ENCODE measurements around the gene RAB11FIP4. TPM values are rescaled to one million over a fixed set of nuclear protein-coding genes. Genes with fewer than 3 reads are reported as not detected.

RAB11FIP4 gene
- total RNA-seq, 4 donors from 2014 or later: 41.0 to 173 (median 53.7) TPM

DNA sequence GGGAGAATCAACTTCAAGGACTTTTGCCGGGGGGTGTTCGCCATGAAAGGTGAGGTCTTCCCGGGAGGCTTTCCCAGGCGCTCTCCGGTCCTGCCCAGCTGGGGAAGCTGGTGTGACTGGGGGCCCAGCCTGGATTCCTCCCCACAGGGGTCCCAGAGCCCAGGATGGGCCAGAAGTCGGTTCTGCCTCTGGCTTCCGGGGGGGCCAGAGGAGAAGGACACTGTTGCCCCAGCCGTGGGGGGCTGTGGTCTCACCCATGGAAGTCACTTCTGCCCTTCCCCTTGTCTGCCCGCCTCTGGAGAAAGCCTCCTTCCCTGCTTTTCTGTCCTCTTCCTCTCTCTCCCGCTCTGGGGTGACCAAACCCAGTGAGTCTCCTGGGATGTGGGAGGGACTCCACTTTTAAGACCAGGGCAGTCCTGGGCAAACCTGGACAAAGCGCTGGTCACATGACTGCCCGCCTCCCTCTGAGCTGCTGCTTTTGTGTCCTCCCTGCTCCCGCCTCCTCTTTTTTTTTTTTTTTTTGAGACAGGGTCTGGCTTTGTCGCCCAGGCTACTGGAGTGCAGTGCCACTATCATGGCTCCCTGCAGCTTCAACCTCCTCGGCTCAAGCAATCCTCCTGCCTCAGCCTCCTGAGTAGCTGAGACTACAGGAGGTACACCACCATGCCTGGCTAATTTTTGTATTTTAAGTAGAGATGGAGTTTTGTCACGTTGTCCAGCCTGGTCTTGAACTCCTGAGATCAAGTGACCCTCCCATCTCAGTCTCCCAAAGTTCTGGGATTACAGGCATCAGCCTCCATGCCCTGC lies 40.6 kb downstream of the RAB11FIP4 start:
- Histone ChIP-seq H3K4me3 (no peak overlapping the region), H3K4me1 (peaks cover 0 to 4% (median 0%) of the 10 kb centered on the region in 4 donors), H3K9me3 (no peaks in the 10 kb centered on the region), H3K27me3 (peaks cover 4% of the 10 kb centered on the region), H3K27ac (no peak overlapping the region), H3K36me3 (no peaks in the 10 kb centered on the region)
- intact Hi-C loops (cut with DNase I; ENCODE audit: low total_unique reads): no loop called here
- in situ Hi-C loops (cut with MboI; ENCODE audit: low pct_ligation_motif_present in 1 of 4, low pct_unique_long_range_greater_than_20kb in 1 of 4, low sequenced_read_pairs in 3 of 4): loop anchor here (5.0 to 25.0 kb wide), 3 partner anchors 95 to 413 kb away; no protein-coding TSS in a partner anchor
- TF ChIP-seq EP300 (IDR thresholded peaks at IDR 0.05; ENCODE audit: low read depth) (no peak), POLR2AphosphoS5 (IDR thresholded peaks at IDR 0.05) (no peak), POLR2A (IDR thresholded peaks at IDR 0.05) (no peak)
- TF ChIP-seq, protein P1, sequence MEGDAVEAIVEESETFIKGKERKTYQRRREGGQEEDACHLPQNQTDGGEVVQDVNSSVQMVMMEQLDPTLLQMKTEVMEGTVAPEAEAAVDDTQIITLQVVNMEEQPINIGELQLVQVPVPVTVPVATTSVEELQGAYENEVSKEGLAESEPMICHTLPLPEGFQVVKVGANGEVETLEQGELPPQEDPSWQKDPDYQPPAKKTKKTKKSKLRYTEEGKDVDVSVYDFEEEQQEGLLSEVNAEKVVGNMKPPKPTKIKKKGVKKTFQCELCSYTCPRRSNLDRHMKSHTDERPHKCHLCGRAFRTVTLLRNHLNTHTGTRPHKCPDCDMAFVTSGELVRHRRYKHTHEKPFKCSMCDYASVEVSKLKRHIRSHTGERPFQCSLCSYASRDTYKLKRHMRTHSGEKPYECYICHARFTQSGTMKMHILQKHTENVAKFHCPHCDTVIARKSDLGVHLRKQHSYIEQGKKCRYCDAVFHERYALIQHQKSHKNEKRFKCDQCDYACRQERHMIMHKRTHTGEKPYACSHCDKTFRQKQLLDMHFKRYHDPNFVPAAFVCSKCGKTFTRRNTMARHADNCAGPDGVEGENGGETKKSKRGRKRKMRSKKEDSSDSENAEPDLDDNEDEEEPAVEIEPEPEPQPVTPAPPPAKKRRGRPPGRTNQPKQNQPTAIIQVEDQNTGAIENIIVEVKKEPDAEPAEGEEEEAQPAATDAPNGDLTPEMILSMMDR (IDR thresholded peaks at IDR 0.05): no peak
- 80 to 81% methylated on average over 1 to 16 of the region's 16 CpGs for WGBS, 2 donors (ENCODE audit: low coverage in 1 of 2)
- DNase-seq: no peak

DNA sequence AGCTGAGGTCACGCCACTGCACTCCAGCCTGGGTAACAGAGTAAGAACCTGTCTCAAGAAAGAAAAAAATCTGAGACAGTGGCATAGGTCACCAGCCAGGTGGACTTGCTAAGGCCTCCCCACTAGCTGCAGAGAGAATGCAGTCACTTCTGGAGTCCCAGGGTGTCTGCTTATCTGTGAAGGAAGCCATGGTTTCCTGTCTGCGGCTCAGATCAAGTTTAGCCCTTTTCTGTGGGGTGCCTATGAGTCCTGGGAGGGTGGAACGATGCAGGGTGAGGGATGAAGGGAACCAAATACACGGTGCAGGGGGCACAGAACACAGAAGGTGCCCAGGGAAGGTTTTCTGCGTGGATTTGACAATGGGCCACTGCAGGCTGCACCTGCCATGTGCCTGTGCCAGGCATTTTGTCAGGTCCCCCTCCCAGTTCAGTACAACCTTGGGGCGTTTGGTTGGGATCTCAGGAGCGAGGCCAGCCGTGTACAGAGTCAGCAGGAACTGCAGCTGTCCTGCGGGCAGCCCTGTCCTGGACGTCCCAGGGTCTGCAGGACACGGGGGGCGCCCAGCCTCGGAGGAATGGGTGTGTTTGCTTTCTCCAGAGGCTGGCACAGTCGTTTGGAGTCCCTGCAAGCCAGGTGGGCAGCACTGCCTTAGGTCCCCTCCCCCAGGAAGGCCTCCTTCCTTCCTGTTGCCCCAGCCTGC lies 41.8 kb downstream of the RAB11FIP4 start:
- 72% methylated on average over 13 of the region's 14 CpGs; no CpG with 5 or more reads in 1 of the 2 donors for WGBS, 2 donors (ENCODE audit: low coverage in 1 of 2)
- Histone ChIP-seq H3K4me3 (no peak overlapping the region), H3K36me3 (no peaks in the 10 kb centered on the region), H3K27me3 (peaks cover 4% of the 10 kb centered on the region), H3K4me1 (peaks cover 0 to 7% (median 3%) of the 10 kb centered on the region in 4 donors), H3K9me3 (no peaks in the 10 kb centered on the region), H3K27ac (no peak overlapping the region)
- in situ Hi-C loops (cut with MboI; ENCODE audit: low pct_ligation_motif_present in 1 of 4, low pct_unique_long_range_greater_than_20kb in 1 of 4, low sequenced_read_pairs in 3 of 4): loop anchor here (5.0 to 25.0 kb wide), 3 partner anchors 94 to 412 kb away; no protein-coding TSS in a partner anchor
- DNase-seq: no peak
- intact Hi-C loops (cut with DNase I; ENCODE audit: low total_unique reads): no loop called here
- TF ChIP-seq, protein P1 (IDR thresholded peaks at IDR 0.05): no peak
- TF ChIP-seq POLR2A (IDR thresholded peaks at IDR 0.05) (no peak), POLR2AphosphoS5 (IDR thresholded peaks at IDR 0.05) (no peak), EP300 (IDR thresholded peaks at IDR 0.05; ENCODE audit: low read depth) (no peak)

DNA sequence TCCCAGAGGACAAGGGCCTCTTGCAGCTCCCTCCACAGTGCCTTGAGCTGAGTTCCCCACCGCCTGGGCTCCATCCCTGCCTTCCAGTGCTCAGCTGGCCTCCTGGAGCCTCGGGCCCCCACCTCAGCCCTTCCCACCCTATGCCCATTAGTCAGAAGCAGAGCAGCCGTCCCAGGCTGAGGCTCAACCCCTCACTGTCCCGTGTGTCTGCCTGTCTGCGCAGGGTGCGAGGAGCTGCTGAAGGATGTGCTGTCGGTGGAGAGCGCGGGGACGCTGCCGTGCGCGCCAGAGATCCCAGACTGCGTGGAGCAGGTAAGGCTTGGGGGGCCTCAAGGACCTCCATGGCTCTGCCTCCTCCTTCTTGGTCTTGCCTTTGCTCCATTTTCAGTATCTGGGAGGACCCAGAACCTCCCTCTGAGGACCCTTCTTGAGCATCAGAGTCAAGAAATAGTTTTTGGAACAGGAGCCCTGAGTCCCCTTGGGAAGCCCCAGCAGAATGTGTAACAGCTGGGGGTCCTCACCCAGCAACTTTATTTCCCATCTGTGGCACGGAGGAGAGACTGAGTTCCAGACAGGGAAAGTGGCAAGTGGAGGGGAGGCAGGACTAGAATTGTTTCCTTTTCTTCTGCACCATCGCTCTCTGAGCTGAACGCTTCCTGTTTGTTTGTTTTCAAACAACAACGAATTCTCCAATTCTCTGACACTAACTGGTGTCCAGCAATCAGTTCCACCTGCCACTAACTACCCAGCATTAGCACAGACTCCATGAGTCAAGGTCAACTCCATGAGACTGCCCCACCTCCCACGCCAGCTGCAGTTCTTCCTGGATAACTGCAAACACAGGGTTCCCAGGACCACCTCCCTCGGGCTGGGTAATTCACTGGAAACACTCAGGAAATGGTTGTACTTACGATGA lies 42.6 kb downstream of the RAB11FIP4 start:
- 67 to 79% methylated on average over 2 to 21 of the region's 21 CpGs for WGBS, 2 donors (ENCODE audit: low coverage in 1 of 2)
- Histone ChIP-seq H3K36me3 (no peaks in the 10 kb centered on the region), H3K4me3 (no peak overlapping the region), H3K27ac (no peak overlapping the region), H3K4me1 (peaks cover 0 to 7% (median 3%) of the 10 kb centered on the region in 4 donors), H3K27me3 (peaks cover 4% of the 10 kb centered on the region), H3K9me3 (no peaks in the 10 kb centered on the region)
- no peak for DNase-seq
- no peak for TF ChIP-seq POLR2A (IDR thresholded peaks at IDR 0.05)
- TF ChIP-seq, protein P1 (IDR thresholded peaks at IDR 0.05): no peak
- TF ChIP-seq EP300 (IDR thresholded peaks at IDR 0.05; ENCODE audit: low read depth): no peak
- TF ChIP-seq POLR2AphosphoS5 (IDR thresholded peaks at IDR 0.05): no peak
- intact Hi-C loops (cut with DNase I; ENCODE audit: low total_unique reads): loop anchor here (2.0 kb wide), 1 partner anchor 47 kb away; no protein-coding TSS in a partner anchor
- in situ Hi-C loops (cut with MboI; ENCODE audit: low pct_ligation_motif_present in 1 of 4, low pct_unique_long_range_greater_than_20kb in 1 of 4, low sequenced_read_pairs in 3 of 4): loop anchor here (5.0 to 25.0 kb wide), 3 partner anchors 93 to 411 kb away; no protein-coding TSS in a partner anchor

All from transverse colon (tissue), 4 donors.